Endothelial cell of umbilical vein (primary cell): ENCODE results near the gene TTI1. TPM values are rescaled to one million over a fixed set of nuclear protein-coding genes. Genes with fewer than 3 reads are reported as not detected.

ENCODE experiments used
- BruUV-seq: library from RNA; stranded (reverse); fragments of 400-500 nt; replicated peaks from 2 replicates; lab custom pipeline; 2021; lab: Mats Ljungman, UMichigan
- CTCF ChIA-PET: fragments of 300-600, 350-600 bp; sonication (Branson Sonifier 250); formaldehyde crosslinking; loops from one replicate; lab custom pipeline; 2021; ENCODE audit warnings: antibody characterized with exemption, inconsistent platforms; lab: Charles Lee
- POLR2A ChIA-PET: fragments of 300-600, 350-600 bp; sonication (Branson Sonifier 250); formaldehyde crosslinking; loops from one replicate; lab custom pipeline; 2021; ENCODE audit warnings: antibody characterized with exemption, inconsistent platforms; lab: Charles Lee
- DNase-seq: peaks from one replicate; pipeline ENCODE4 v3.0.0-alpha.2; 2011; ENCODE audit warnings: low read depth, low spot score
- FAIRE-seq: peaks from 2 replicates; lab custom pipeline; 2011; peaks lifted over from hg19 to GRCh38; lab: Jason Lieb, UNC
- H2AFZ ChIP-seq: 2 replicates; pipeline ENCODE4 v1.6.0; 2012; ENCODE audit warnings: low read depth, low read length, control low read depth, inconsistent platforms
- H3K27ac ChIP-seq: 2 replicates; pipeline ENCODE4 v1.5.1; 2011; ENCODE audit warnings: low read depth, mild to moderate bottlenecking, control low read depth, low read length, moderate library complexity; ENCODE audit not compliant: insufficient read depth
- H3K27me3 ChIP-seq, 2 experiments: 2 replicates each; pipeline versions ENCODE4 v1.6.0 to v1.6.1; 2011; ENCODE audit warnings: low read length in 2 of 2, mixed read lengths in 1 of 2; ENCODE audit not compliant: control insufficient read depth in 2 of 2, insufficient read depth in 2 of 2
- H3K36me3 ChIP-seq, 2 experiments: 2 replicates in 1 of 2; 3 replicates in 1 of 2; pipeline ENCODE4 v1.5.1; 2011; ENCODE audit warnings: low read length in 2 of 2, mild to moderate bottlenecking in 1 of 2, moderate library complexity in 1 of 2; ENCODE audit not compliant: control insufficient read depth in 2 of 2, insufficient read depth in 2 of 2; ENCODE audit errors: extremely low read depth in 1 of 2
- H3K4me1 ChIP-seq: 3 replicates; pipeline ENCODE4 v1.5.1; 2011; ENCODE audit warnings: mild to moderate bottlenecking, low read length; ENCODE audit not compliant: control insufficient read depth, insufficient read depth; ENCODE audit errors: extremely low read depth
- H3K4me2 ChIP-seq: 2 replicates; pipeline ENCODE4 v1.6.1; 2011; ENCODE audit warnings: low read length, control low read depth, mixed read lengths; ENCODE audit not compliant: insufficient read depth
- H3K4me3 ChIP-seq, 3 experiments: fragments of 200-600 bp in 1 of 3; sonication (generic), shearing (Covaris generic) in 1 of 3; replicated peaks in 1 of 3; 2 replicates each; pipeline ENCODE4 v1.5.1; 2011 to 2016; ENCODE audit warnings: control low read depth in 3 of 3, low read length in 3 of 3, mild to moderate bottlenecking in 2 of 3, inconsistent platforms in 1 of 3, low read depth in 1 of 3, moderate library complexity in 1 of 3; ENCODE audit not compliant: insufficient read depth in 1 of 3
- H3K79me2 ChIP-seq: 2 replicates; pipeline ENCODE4 v1.6.0; 2012; ENCODE audit warnings: low read length, inconsistent platforms; ENCODE audit not compliant: control insufficient read depth, insufficient read depth
- H3K9ac ChIP-seq: replicated peaks from 2 replicates; pipeline ENCODE3; 2011; ENCODE audit warnings: low read length, control low read depth; ENCODE audit not compliant: insufficient read depth; ENCODE audit errors: extremely low read depth
- H3K9me1 ChIP-seq: replicated peaks from 3 replicates; pipeline ENCODE4 v1.6.0; 2011; ENCODE audit warnings: mild to moderate bottlenecking, low read length; ENCODE audit not compliant: control insufficient read depth, insufficient read depth; ENCODE audit errors: extremely low read depth
- H3K9me3 ChIP-seq: replicated peaks from 2 replicates; pipeline ENCODE4 v1.5.1; 2012; ENCODE audit warnings: low read length, inconsistent platforms; ENCODE audit not compliant: control insufficient read depth, insufficient read depth
- H4K20me1 ChIP-seq: replicated peaks from 2 replicates; pipeline ENCODE3; 2011; ENCODE audit warnings: mild to moderate bottlenecking, low read length; ENCODE audit not compliant: control insufficient read depth, insufficient read depth; ENCODE audit errors: extremely low read depth
- CTCF ChIP-seq, 2 donors: IDR thresholded peaks; 1 replicate in 1 of 2; 2 replicates in 1 of 2; pipeline ENCODE4 v1.5.1; 2011; ENCODE audit warnings: low read length in 2 of 2, mild to moderate bottlenecking in 2 of 2, moderate library complexity in 2 of 2, control low read depth in 1 of 2, inconsistent platforms in 1 of 2, low read depth in 1 of 2; ENCODE audit not compliant: insufficient read depth in 1 of 2; ENCODE audit errors: extremely low read depth in 1 of 2
- EZH2 ChIP-seq: IDR thresholded peaks from 2 replicates; pipeline ENCODE4 v1.6.1; 2012; ENCODE audit warnings: borderline replicate concordance, low read depth, mild to moderate bottlenecking, moderate library complexity, low read length, inconsistent platforms; ENCODE audit not compliant: severe bottlenecking
- FOS ChIP-seq: IDR thresholded peaks from 2 replicates; pipeline ENCODE4 v1.6.1; 2011; ENCODE audit warnings: mild to moderate bottlenecking, low read length, moderate library complexity, borderline replicate concordance; ENCODE audit not compliant: insufficient read depth
- GATA2 ChIP-seq: IDR thresholded peaks from 2 replicates; pipeline ENCODE4 v1.7.0; 2011; ENCODE audit warnings: low read depth, mild to moderate bottlenecking, moderate library complexity, mixed read lengths, low read length; ENCODE audit not compliant: insufficient read length, insufficient read depth
- JUN ChIP-seq: IDR thresholded peaks from 2 replicates; pipeline ENCODE4 v1.6.1; 2011; ENCODE audit warnings: borderline replicate concordance, low read depth; ENCODE audit not compliant: insufficient read length, insufficient read depth
- MAX ChIP-seq: IDR thresholded peaks from 2 replicates; pipeline ENCODE4 v1.6.1; 2011; ENCODE audit not compliant: insufficient read depth, insufficient read length
- MYC ChIP-seq: IDR thresholded peaks from one replicate; pipeline ENCODE4 v1.6.1; 2011; ENCODE audit warnings: mild to moderate bottlenecking, low read depth, low read length
- POLR2A ChIP-seq: IDR thresholded peaks from 2 replicates; pipeline ENCODE4 v1.6.1; 2012; ENCODE audit warnings: low read depth, mild to moderate bottlenecking, control low read depth, low read length
- POLR2AphosphoS5 ChIP-seq: IDR thresholded peaks from 2 replicates; pipeline ENCODE4 v1.6.1; 2012; ENCODE audit warnings: low read depth, mild to moderate bottlenecking, control low read depth, low read length, moderate library complexity; ENCODE audit not compliant: insufficient read depth
- dilution Hi-C: fragments of 300-500 bp; cut with MboI; formaldehyde crosslinking; loops from one replicate; pipeline ENCODE4 v1.15.0; 2019; ENCODE audit warnings: low sequenced_read_pairs; ENCODE audit not compliant: extremely low pct_ligation_motif_present
- intact Hi-C: fragments of 100-400 bp; cut with micrococcal nuclease; formaldehyde crosslinking; loops from one replicate; pipeline ENCODE4 v1.10.0; 2022
- polyA plus RNA-seq, 4 experiments: library from polyadenylated mRNA; depleted of rRNA in 3 of 4; stranded (reverse) in 3 of 4; unstranded in 1 of 4; fragments of >200 nt; gene quantifications; 2 replicates each; pipeline versions ENCODE4 v1.2.1 to v1.2.3, GENCODE V29; 2011 to 2012; ENCODE audit warnings: missing spikeins in 1 of 4
- total RNA-seq: library from RNA; stranded (reverse); gene quantifications from 2 replicates; pipeline ENCODE4 v1.2.3, GENCODE V29; 2021

TTI1 gene
- total and polyA plus RNA-seq, 2 donors (not counting 3 experiments of a cell fraction or from before 2014, with no cell fraction given), result 13.2 to 23.2 TPM

DNA sequence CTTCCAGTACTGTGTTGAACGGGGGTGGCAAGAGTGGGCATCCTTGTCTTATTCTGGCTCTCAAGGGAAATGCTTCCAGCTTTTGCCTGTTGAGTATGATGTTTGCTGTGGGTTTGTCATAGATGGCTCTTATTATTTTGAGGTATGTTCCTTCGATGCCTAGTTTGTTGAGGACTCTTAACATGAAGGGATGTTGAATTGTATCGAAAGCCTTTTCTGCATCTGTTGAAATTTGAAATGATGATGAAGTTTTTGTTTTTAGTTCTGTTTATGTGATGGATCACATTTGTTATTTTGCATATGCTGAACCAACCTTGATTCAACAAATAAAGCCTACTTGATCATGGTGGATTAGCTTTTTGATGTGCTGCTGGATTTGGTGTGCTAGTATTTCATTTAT lies 48.3 kb upstream of the TTI1 start:
- no peak overlapping the region for H3K4me2 ChIP-seq
- H3K79me2 ChIP-seq, result peaks cover 19% of the 10 kb centered on the region
- H3K9me3 ChIP-seq, result no peaks in the 10 kb centered on the region
- no peak overlapping the region for H2AFZ ChIP-seq
- peaks cover 1 to 5% of the 10 kb centered on the region in 2 experiments for H3K36me3 ChIP-seq
- TF ChIP-seq JUN, result no peak
- no peak for TF ChIP-seq GATA2
- no peaks in the 10 kb centered on the region for H3K27me3 ChIP-seq
- H3K4me3 ChIP-seq, result no peak overlapping the region
- DNase-seq, result no peak
- no peak overlapping the region for H3K27ac ChIP-seq
- POLR2A ChIA-PET, result no interaction called here
- CTCF ChIA-PET, result interaction anchor here (1.1 to 3.4 kb wide), 4 partner anchors 8 to 46 kb away, joined by 3 to 10 read pairs (median 8); no protein-coding TSS in a partner anchor
- no peak overlapping the region for H3K9ac ChIP-seq
- no peaks in the 10 kb centered on the region for H4K20me1 ChIP-seq
- H3K9me1 ChIP-seq, result no peaks in the 10 kb centered on the region
- H3K4me1 ChIP-seq, result peaks cover 21% of the 10 kb centered on the region
- dilution Hi-C loops (no loop called here), intact Hi-C loops (no loop called here)
- no TSS peak for BruUV-seq
- FAIRE-seq, result no peak

GRCh38 chr20:38079353-38079752 lies 46.1 kb upstream of the TTI1 start:
- ChIA-PET CTCF (no interaction called here), POLR2A (no interaction called here)
- DNase-seq, result no peak
- H3K4me2 ChIP-seq, result no peak overlapping the region
- H4K20me1 ChIP-seq, result no peaks in the 10 kb centered on the region
- intact Hi-C loops (no loop called here), dilution Hi-C loops (no loop called here)
- FAIRE-seq, result no peak
- no peak for TF ChIP-seq GATA2
- TF ChIP-seq JUN, result no peak
- no peak for TF ChIP-seq EZH2
- no peak for TF ChIP-seq MAX
- TF ChIP-seq POLR2A, result no peak
- no peak for TF ChIP-seq CTCF (IDR thresholded peaks at IDR 0.05; ENCODE audit: extremely low read depth in 1 of 2, insufficient read depth in 1 of 2, low read depth in 1 of 2, low read length in 2 of 2)
- no peak for TF ChIP-seq POLR2AphosphoS5
- TF ChIP-seq FOS, result no peak
- TF ChIP-seq MYC, result no peak
- H3K4me1 ChIP-seq, result peaks cover 11% of the 10 kb centered on the region
- no peaks in the 10 kb centered on the region for H3K27me3 ChIP-seq
- H3K79me2 ChIP-seq, result peaks cover 21% of the 10 kb centered on the region
- no peaks in the 10 kb centered on the region for H3K9me1 ChIP-seq
- H3K4me3 ChIP-seq, result no peak overlapping the region
- no TSS peak for BruUV-seq
- no peak overlapping the region for H2AFZ ChIP-seq
- H3K9ac ChIP-seq, result no peak overlapping the region
- H3K36me3 ChIP-seq, result peaks cover 1 to 5% of the 10 kb centered on the region in 2 experiments
- no peaks in the 10 kb centered on the region for H3K9me3 ChIP-seq
- H3K27ac ChIP-seq, result no peak overlapping the region
